ENCODE measurements around the gene MGLL.

DNA sequence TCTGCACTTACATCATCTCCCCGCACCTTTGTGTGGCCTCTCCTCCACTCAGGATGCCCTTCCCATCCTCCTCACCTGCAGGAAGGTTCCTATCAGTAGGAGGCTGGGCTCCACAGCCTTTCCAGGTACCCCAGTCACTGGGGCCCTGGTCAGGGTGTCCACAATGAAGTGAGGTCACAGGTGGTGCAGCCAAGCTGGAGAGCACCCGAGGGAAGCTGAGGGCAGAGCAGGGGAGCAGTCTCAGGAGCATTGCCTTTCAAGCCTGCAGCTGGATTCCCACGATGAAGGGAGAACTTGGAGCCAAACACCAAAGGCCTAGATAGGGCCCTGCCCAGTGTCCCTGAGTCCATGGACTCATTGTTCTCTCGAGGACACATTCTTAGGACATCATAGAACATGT, 23.6 kb downstream of the MGLL start:
- TF ChIP-seq, protein P1, sequence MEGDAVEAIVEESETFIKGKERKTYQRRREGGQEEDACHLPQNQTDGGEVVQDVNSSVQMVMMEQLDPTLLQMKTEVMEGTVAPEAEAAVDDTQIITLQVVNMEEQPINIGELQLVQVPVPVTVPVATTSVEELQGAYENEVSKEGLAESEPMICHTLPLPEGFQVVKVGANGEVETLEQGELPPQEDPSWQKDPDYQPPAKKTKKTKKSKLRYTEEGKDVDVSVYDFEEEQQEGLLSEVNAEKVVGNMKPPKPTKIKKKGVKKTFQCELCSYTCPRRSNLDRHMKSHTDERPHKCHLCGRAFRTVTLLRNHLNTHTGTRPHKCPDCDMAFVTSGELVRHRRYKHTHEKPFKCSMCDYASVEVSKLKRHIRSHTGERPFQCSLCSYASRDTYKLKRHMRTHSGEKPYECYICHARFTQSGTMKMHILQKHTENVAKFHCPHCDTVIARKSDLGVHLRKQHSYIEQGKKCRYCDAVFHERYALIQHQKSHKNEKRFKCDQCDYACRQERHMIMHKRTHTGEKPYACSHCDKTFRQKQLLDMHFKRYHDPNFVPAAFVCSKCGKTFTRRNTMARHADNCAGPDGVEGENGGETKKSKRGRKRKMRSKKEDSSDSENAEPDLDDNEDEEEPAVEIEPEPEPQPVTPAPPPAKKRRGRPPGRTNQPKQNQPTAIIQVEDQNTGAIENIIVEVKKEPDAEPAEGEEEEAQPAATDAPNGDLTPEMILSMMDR (IDR thresholded peaks at IDR 0.05; ENCODE audit: insufficient read depth, low read depth, low read length): no peak
- no peak for TF ChIP-seq EZH2 (IDR thresholded peaks at IDR 0.05; ENCODE audit: insufficient read depth, low read length)
